Lower lobe of right lung (tissue), 2 donors: ENCODE results near the gene KRT17. TPM values are rescaled to one million over a fixed set of nuclear protein-coding genes. Genes with fewer than 3 reads are reported as not detected.

Experiments used
- ATAC-seq, 2 donors: fragments of 200-7000 bp; cut with Tn5 transposase; one replicate each; pipeline ENCODE4 v1.9.1; 2020 to 2022; ENCODE audit warnings: mild to moderate bottlenecking in 2 of 2, moderate library complexity in 2 of 2
- DNase-seq: peaks from one replicate; pipeline ENCODE4 v3.0.0-alpha.2; 2020
- H3K27ac ChIP-seq: fragments of 200-600 bp; one replicate; pipeline ENCODE4 v1.8.0; 2022
- H3K27me3 ChIP-seq: fragments of 200-600 bp; one replicate; pipeline ENCODE4 v1.8.0; 2022; ENCODE audit warnings: low read depth
- H3K36me3 ChIP-seq: fragments of 200-600 bp; one replicate; pipeline ENCODE4 v1.8.0; 2022; ENCODE audit warnings: mild to moderate bottlenecking
- H3K4me1 ChIP-seq: fragments of 200-600 bp; one replicate; pipeline ENCODE4 v1.8.0; 2022
- H3K4me3 ChIP-seq: fragments of 200-600 bp; one replicate; pipeline ENCODE4 v1.8.0; 2022; ENCODE audit warnings: mild to moderate bottlenecking
- H3K9me3 ChIP-seq: fragments of 200-600 bp; one replicate; pipeline ENCODE4 v1.8.0; 2022
- intact Hi-C: fragments of 100-400 bp; cut with DNase I; formaldehyde crosslinking; loops from one replicate; pipeline ENCODE4 v1.11.0; 2022
- total RNA-seq: library from RNA; stranded (reverse); fragmentation: NEBNext Ultra II Directional; extraction: Animal tissue kit (Norgen Biotek cat#: 25700); gene quantifications from one replicate; pipeline ENCODE4 v1.2.1, GENCODE V29; 2021
- TF ChIP-seq, protein P1 (sequence below): fragments of 200-600 bp; IDR thresholded peaks from one replicate; pipeline ENCODE4 v1.8.0; 2022; ENCODE audit warnings: antibody characterized with exemption, mild to moderate bottlenecking
- donor health status: DM: no; HTN: yes; CAD: no; lungs with severe emphysema.

Gene KRT17
- total RNA-seq, 1 donor from 2014 or later: 2.6 TPM

DNA sequence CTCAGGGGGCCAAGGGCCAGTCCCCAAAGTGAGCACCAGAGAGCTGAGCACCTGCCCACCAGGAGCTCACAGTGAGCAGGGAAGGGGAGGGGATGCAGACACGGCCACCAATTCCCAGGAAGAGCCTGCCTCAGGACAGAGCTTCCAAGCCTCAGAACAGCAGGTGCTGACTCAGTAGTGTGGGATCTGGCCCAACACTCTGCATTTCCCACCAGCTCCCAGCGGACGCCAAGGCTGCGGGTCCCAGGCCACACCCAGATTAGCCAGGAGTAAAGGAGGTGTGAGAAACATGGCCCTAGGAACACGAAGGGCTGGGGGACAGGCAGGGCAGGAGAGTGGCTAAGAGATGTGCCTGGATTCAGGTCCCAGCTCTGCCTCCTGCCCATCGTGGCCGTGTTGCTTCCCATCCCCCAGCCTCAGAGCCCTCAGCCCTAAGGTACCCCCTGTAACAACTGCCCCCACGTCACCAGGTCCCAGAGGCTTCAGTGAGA is 35.9 kb upstream of the KRT17 start:
- Histone ChIP-seq H3K36me3 (no peaks in the 10 kb centered on the region), H3K27me3 (no peaks in the 10 kb centered on the region), H3K4me1 (peaks cover 10% of the 10 kb centered on the region), H3K4me3 (no peak overlapping the region), H3K27ac (no peak overlapping the region), H3K9me3 (no peaks in the 10 kb centered on the region)
- TF ChIP-seq, protein P1, sequence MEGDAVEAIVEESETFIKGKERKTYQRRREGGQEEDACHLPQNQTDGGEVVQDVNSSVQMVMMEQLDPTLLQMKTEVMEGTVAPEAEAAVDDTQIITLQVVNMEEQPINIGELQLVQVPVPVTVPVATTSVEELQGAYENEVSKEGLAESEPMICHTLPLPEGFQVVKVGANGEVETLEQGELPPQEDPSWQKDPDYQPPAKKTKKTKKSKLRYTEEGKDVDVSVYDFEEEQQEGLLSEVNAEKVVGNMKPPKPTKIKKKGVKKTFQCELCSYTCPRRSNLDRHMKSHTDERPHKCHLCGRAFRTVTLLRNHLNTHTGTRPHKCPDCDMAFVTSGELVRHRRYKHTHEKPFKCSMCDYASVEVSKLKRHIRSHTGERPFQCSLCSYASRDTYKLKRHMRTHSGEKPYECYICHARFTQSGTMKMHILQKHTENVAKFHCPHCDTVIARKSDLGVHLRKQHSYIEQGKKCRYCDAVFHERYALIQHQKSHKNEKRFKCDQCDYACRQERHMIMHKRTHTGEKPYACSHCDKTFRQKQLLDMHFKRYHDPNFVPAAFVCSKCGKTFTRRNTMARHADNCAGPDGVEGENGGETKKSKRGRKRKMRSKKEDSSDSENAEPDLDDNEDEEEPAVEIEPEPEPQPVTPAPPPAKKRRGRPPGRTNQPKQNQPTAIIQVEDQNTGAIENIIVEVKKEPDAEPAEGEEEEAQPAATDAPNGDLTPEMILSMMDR: no peak
- intact Hi-C loops: no loop called here
- ATAC-seq: no peak
- no peak for DNase-seq

GRCh38 chr17:41659427-41660212 is 35.2 kb upstream of the KRT17 start:
- Histone ChIP-seq H3K4me3 (no peak overlapping the region), H3K36me3 (no peaks in the 10 kb centered on the region), H3K27me3 (no peaks in the 10 kb centered on the region), H3K9me3 (no peaks in the 10 kb centered on the region), H3K27ac (no peak overlapping the region), H3K4me1 (peaks cover 17% of the 10 kb centered on the region)
- DNase-seq (no peak), ATAC-seq (no peak)
- TF ChIP-seq, protein P1: no peak
- intact Hi-C loops: no loop called here

- ATAC-seq (no peak), DNase-seq (no peak)
- TF ChIP-seq, protein P1: no peak
- Histone ChIP-seq H3K27ac (peak overlapping the region; percentile 88), H3K4me3 (no peak overlapping the region), H3K36me3 (no peaks in the 10 kb centered on the region), H3K4me1 (peaks cover 18% of the 10 kb centered on the region), H3K9me3 (no peaks in the 10 kb centered on the region), H3K27me3 (no peaks in the 10 kb centered on the region)
- intact Hi-C loops: no loop called here
These were observed 34.5 kb upstream of the KRT17 start for GRCh38 chr17:41658846-41659245.

DNA sequence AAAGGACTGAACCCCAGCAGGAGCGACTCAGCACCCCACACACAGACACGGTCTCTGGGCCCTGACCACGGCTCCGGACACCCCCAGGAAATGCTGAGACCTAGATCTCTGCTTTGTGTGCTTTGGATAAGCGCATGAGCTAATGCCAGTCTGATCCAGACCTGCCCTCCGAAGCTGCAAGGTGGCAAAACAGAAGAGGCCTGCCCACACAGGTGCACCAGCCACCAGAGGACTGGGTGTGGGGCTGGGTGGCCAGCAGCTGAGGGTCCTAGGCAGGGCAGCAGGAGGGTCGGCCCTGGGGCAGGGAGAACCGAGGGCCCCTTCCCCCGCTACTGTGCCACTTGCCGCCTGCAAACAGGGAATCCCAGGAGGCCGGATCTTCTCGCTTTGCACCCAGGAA is 33.6 kb upstream of the KRT17 start:
- Histone ChIP-seq H3K9me3 (no peaks in the 10 kb centered on the region), H3K4me3 (no peak overlapping the region), H3K27ac (peak overlapping the region; percentile 88), H3K27me3 (no peaks in the 10 kb centered on the region), H3K36me3 (no peaks in the 10 kb centered on the region), H3K4me1 (peaks cover 18% of the 10 kb centered on the region)
- TF ChIP-seq, protein P1: no peak
- no peak for ATAC-seq
- intact Hi-C loops: no loop called here
- no peak for DNase-seq

DNA sequence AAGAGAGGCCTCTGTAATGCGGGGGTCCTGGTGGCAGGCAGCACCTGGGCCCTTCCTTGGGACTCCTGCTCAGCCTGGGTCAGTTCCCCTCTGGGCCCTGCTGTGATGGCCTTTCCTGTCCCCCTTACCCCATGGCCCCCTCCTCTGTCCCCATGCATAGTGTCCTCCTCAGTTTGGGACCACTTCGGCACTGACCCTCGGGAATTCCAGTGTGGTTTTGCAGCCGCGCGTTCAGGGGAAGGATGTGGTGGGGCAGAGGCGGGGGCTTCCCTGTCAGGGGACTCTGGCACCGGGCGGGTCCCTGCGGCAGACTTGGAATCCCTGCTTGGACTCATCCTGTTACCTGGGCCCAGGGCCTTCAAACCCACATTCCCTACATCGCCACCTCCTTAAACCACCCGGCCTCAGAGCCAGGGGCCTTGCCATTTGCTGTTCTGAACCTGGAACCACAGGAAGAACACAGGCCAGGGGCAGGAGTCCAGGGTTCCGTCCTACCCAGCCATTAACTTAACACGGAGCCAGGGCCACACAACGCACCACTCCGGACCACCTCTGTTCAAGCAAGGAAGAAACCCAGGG is 32.9 kb upstream of the KRT17 start:
- TF ChIP-seq, protein P1: no peak
- intact Hi-C loops: no loop called here
- peak overlapping the region; percentile 88 for H3K27ac ChIP-seq
- DNase-seq (no peak), ATAC-seq (no peak)
- H3K9me3 ChIP-seq: no peaks in the 10 kb centered on the region
- no peaks in the 10 kb centered on the region for H3K36me3 ChIP-seq
- H3K4me1 ChIP-seq: peaks cover 18% of the 10 kb centered on the region
- H3K4me3 ChIP-seq: no peak overlapping the region
- no peaks in the 10 kb centered on the region for H3K27me3 ChIP-seq
